GM10266 (cell line): Measurements from ENCODE around the gene CACNG7.

ENCODE experiments used
- DNase-seq: peaks from one replicate; pipeline ENCODE4 v3.0.0; 2012; ENCODE audit errors: extremely low spot score
- TF ChIP-seq, protein P1 (sequence below): IDR thresholded peaks from 2 replicates; pipeline ENCODE4 v1.5.1; 2012; ENCODE audit warnings: mild to moderate bottlenecking, low read depth; ENCODE audit not compliant: control insufficient read depth, insufficient read depth; ENCODE audit errors: missing control alignments

Gene CACNG7

GRCh38 chr19:53885036-53885435, 24.0 kb upstream of the CACNG7 start:
- no peak for DNase-seq
- TF ChIP-seq, protein P1, sequence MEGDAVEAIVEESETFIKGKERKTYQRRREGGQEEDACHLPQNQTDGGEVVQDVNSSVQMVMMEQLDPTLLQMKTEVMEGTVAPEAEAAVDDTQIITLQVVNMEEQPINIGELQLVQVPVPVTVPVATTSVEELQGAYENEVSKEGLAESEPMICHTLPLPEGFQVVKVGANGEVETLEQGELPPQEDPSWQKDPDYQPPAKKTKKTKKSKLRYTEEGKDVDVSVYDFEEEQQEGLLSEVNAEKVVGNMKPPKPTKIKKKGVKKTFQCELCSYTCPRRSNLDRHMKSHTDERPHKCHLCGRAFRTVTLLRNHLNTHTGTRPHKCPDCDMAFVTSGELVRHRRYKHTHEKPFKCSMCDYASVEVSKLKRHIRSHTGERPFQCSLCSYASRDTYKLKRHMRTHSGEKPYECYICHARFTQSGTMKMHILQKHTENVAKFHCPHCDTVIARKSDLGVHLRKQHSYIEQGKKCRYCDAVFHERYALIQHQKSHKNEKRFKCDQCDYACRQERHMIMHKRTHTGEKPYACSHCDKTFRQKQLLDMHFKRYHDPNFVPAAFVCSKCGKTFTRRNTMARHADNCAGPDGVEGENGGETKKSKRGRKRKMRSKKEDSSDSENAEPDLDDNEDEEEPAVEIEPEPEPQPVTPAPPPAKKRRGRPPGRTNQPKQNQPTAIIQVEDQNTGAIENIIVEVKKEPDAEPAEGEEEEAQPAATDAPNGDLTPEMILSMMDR = no peak

DNA sequence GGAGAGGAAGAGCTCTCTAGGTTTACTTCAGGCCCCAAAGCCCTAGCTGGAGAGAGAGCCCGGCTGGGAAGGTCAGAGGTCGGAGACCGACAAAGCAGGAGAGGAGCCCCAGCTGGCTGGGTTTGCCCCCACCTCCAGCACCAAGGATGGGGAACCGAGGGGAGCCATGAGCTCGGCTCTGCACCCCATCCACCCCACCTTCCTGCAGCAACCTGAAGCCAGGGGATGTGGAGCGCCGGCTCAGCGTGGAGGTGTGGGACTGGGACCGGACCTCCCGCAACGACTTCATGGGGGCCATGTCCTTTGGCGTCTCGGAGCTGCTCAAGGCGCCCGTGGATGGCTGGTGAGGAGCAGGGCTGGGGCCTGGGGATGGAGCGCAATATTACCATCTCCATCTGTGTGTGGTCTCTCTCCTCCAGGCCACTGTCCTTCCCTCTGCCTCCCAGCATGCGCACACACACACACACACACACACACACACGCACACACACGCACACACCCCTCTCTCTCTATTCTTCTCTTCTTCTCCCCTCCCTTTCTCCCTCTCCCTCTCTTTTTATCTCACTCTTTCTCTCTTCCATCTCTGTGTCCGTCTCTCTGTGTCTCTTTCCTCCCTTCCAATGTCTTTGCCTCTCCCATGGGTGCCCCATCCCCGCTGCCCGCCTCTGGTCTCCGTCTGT, 16.6 kb upstream of the CACNG7 start:
- TF ChIP-seq, protein P1 = no peak
- no peak for DNase-seq

- TF ChIP-seq, protein P1 = no peak
- DNase-seq = no peak
Measured at GRCh38 chr19:53892981-53893325, 16.1 kb upstream of the CACNG7 start.

DNA sequence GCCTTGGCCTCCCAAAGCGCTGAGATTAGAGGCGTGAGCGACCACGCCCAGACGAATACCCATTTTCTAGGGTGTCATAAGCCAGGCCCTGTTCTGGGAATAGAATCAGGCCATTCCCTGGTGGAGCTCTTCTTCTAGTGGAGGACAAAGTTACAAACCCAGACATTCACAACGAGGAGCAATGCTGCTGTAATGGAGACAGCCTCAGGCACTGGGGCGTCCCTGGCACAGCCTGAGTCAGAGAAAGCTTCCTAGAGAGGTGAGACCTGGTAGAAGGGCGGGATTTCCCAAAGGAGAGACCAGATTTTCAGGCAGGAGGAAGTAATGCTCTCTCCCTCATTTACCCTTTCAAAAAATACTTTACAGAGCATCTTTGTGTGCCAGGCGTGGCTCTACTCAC, 14.4 kb upstream of the CACNG7 start:
- no peak for DNase-seq
- TF ChIP-seq, protein P1 = no peak

- no peak for DNase-seq
- TF ChIP-seq, protein P1 = no peak
Measured at GRCh38 chr19:53896682-53897081, 12.4 kb upstream of the CACNG7 start.

DNA sequence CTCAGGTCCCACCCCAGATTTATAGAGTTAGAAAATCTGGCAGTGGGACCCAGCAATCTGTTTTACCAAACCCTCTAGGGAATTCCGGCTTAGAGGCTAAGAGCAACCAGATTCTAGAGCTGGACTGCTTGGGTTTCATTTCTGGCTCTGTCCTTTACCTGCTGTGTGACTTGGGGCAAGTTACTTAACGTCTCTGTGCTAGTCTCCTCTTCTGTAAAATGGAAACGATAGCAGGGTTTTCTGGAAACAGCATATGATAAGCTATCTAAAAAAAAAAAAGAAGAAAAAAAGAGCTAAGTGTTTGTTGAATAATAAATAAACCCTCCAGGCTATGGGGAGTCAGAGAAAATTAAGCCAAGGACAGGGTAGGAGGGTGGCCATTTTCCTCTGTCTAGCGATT, 11.6 kb upstream of the CACNG7 start:
- TF ChIP-seq, protein P1 = no peak
- no peak for DNase-seq

DNA sequence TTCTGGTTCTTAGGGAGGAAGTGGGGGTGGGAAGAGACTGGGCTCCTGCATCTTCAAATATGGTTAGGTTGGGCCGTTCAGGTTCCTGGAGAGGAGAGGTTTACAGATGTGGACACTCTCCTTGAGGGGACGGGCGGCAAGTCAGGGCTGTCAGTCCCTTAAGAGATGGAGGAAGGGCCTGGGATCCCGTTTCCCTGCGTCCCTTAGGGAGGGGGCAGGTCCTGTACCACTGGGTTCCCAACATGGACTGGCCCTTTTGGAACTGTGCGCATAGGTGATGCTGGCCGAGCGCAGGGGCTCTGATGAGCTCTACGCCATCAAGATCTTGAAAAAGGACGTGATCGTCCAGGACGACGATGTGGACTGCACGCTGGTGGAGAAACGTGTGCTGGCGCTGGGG, 10.9 kb upstream of the CACNG7 start:
- TF ChIP-seq, protein P1 = no peak
- DNase-seq = no peak
